Tibial nerve (tissue), 4 donors: Measurements from ENCODE around the gene WDFY3. TPM values are rescaled to one million over a fixed set of nuclear protein-coding genes. Genes with fewer than 3 reads are reported as not detected.
"Not testable (repeated sequence)": the region's sequence is repeated elsewhere in the genome, so short reads cannot be mapped to it uniquely, and the experiment has no call there.

Source experiments
- DNase-seq, 2 donors: peaks; one replicate each; pipeline ENCODE4 v3.0.0-alpha.2; 2019; ENCODE audit warnings: low spot score in 2 of 2
- H3K27ac ChIP-seq, 4 donors: fragments of 200-600 bp; sonication (generic) in 3 of 4; one replicate each; pipeline ENCODE4 v1.5.1; 2017 to 2019; ENCODE audit warnings: mild to moderate bottlenecking in 1 of 4
- H3K27me3 ChIP-seq, 2 donors: fragments of 200-600 bp; sonication (generic) in 1 of 2; one replicate each; pipeline versions ENCODE4 v1.5.1 to v1.6.0; 2017 to 2019
- H3K36me3 ChIP-seq, 3 donors: fragments of 200-600 bp; sonication (generic); one replicate each; pipeline ENCODE4 v1.5.1; 2018 to 2019
- H3K4me1 ChIP-seq, 4 donors: fragments of 200-600 bp; sonication (generic) in 3 of 4; one replicate each; pipeline ENCODE4 v1.5.1; 2017 to 2019
- H3K4me3 ChIP-seq, 4 donors: fragments of 200-600 bp; sonication (generic) in 3 of 4; one replicate each; pipeline ENCODE4 v1.5.1; 2017 to 2019; ENCODE audit warnings: mild to moderate bottlenecking in 1 of 4, moderate library complexity in 1 of 4
- H3K9me3 ChIP-seq, 4 donors: fragments of 200-600 bp; sonication (generic) in 3 of 4; one replicate each; pipeline ENCODE4 v1.5.1; 2017 to 2019
- CTCF ChIP-seq, 5 experiments: fragments of 200-600 bp in 3 of 5; fragments of 450-650 bp in 2 of 5; sonication (generic) in 3 of 5; IDR thresholded peaks; one replicate each; pipeline ENCODE4 v1.5.1; 2016 to 2019; ENCODE audit warnings: antibody characterized with exemption in 5 of 5, mild to moderate bottlenecking in 3 of 5, moderate library complexity in 2 of 5
- EP300 ChIP-seq, 2 donors: sonication (generic); formaldehyde crosslinking; IDR thresholded peaks; one replicate each; pipeline ENCODE4 v1.6.1; 2017; ENCODE audit warnings: antibody characterized with exemption in 2 of 2, mild to moderate bottlenecking in 1 of 2
- POLR2A ChIP-seq, 2 donors: fragments of 450-650 bp; IDR thresholded peaks; one replicate each; pipeline ENCODE4 v1.6.1; 2017; ENCODE audit warnings: antibody characterized with exemption in 2 of 2, mild to moderate bottlenecking in 2 of 2, moderate library complexity in 2 of 2
- WGBS, 2 donors: methylation state at CpG; one replicate each; pipeline ENCODE4 v1.1.5; 2018; 5-methylcytosine and 5-hydroxymethylcytosine counted together
- total RNA-seq, 4 donors: library from RNA; depleted of rRNA; stranded (reverse); fragments of >200 nt; gene quantifications; one replicate each; pipeline ENCODE4 v1.1.0, GENCODE V29; 2016

WDFY3 gene
- total RNA-seq, 4 donors from 2014 or later = 79.4 to 172 (median 116) TPM

- TF ChIP-seq POLR2A (IDR thresholded peaks at IDR 0.05) (no peak), EP300 (IDR thresholded peaks at IDR 0.05) (no peak), CTCF (IDR thresholded peaks at IDR 0.05) (no peak)
These were observed 297.3 kb downstream of the WDFY3 start for GRCh38 chr4:84669201-84669600.

GRCh38 chr4:84666439-84666838 is 300.1 kb downstream of the WDFY3 start:
- TF ChIP-seq POLR2A (IDR thresholded peaks at IDR 0.05) = no peak
- no peak for TF ChIP-seq EP300 (IDR thresholded peaks at IDR 0.05)
- no peak for TF ChIP-seq CTCF (IDR thresholded peaks at IDR 0.05)
- peaks cover 0 to 68% (median 0%) of the 10 kb centered on the region in 3 donors for H3K36me3 ChIP-seq

More at GRCh38 chr4:84669201-84669600, 297.3 kb downstream of the WDFY3 start:
- DNase-seq = no peak
- no peak overlapping the region for H3K4me3 ChIP-seq
- peaks cover 0 to 93% (median 0%) of the 10 kb centered on the region in 3 donors for H3K36me3 ChIP-seq
- H3K9me3 ChIP-seq = peaks cover 0 to 19% (median 0%) of the 10 kb centered on the region in 4 donors
- no peak overlapping the region for H3K27ac ChIP-seq
- WGBS, 2 donors = 90 to 100% methylated on average over 1 of the region's 1 CpG
- H3K27me3 ChIP-seq = no peaks in the 10 kb centered on the region
- no peaks in the 10 kb centered on the region for H3K4me1 ChIP-seq

GRCh38 chr4:84664767-84665166 is 301.7 kb downstream of the WDFY3 start:
- 98% methylated on average over 19 of the region's 19 CpGs; no CpG with 5 or more reads in 1 of the 2 donors for WGBS, 2 donors
- peaks cover 0 to 52% (median 0%) of the 10 kb centered on the region in 3 donors for H3K36me3 ChIP-seq
- DNase-seq = not testable (repeated sequence)

More at GRCh38 chr4:84666439-84666838, 300.1 kb downstream of the WDFY3 start:
- no peak for DNase-seq
- Histone ChIP-seq H3K27ac (no peak overlapping the region), H3K27me3 (no peaks in the 10 kb centered on the region), H3K9me3 (peaks cover 0 to 19% (median 0%) of the 10 kb centered on the region in 4 donors), H3K4me1 (no peaks in the 10 kb centered on the region), H3K4me3 (no peak overlapping the region)
- 70 to 76% methylated on average over 1 of the region's 1 CpG for WGBS, 2 donors

GRCh38 chr4:84661191-84661939 is 305.1 kb downstream of the WDFY3 start:
- H3K27ac ChIP-seq = no peak overlapping the region
- peaks cover 0 to 19% (median 0%) of the 10 kb centered on the region in 3 donors for H3K36me3 ChIP-seq
- no peaks in the 10 kb centered on the region for H3K4me1 ChIP-seq
- no peaks in the 10 kb centered on the region for H3K27me3 ChIP-seq
- no peak for DNase-seq
- H3K9me3 ChIP-seq = peaks cover 0 to 12% (median 0%) of the 10 kb centered on the region in 4 donors
- H3K4me3 ChIP-seq = no peak overlapping the region
- 41 to 43% methylated on average over 4 of the region's 4 CpGs for WGBS, 2 donors
- TF ChIP-seq EP300 (IDR thresholded peaks at IDR 0.05) (no peak), POLR2A (IDR thresholded peaks at IDR 0.05) (no peak), CTCF (IDR thresholded peaks at IDR 0.05) (no peak)

More at GRCh38 chr4:84664767-84665166, 301.7 kb downstream of the WDFY3 start:
- not testable (repeated sequence) for H3K27me3 ChIP-seq, H3K27ac ChIP-seq, H3K4me3 ChIP-seq, H3K4me1 ChIP-seq
- peaks cover 0 to 19% (median 0%) of the 10 kb centered on the region in 4 donors for H3K9me3 ChIP-seq

- Histone ChIP-seq H3K27ac (no peak overlapping the region), H3K9me3 (peaks cover 0 to 4% (median 0%) of the 10 kb centered on the region in 4 donors), H3K4me3 (no peak overlapping the region), H3K4me1 (no peaks in the 10 kb centered on the region), H3K36me3 (peaks cover 0 to 12% (median 0%) of the 10 kb centered on the region in 3 donors), H3K27me3 (no peaks in the 10 kb centered on the region)
- no peak for DNase-seq
- WGBS, 2 donors = 92% methylated on average over 3 of the region's 3 CpGs
- TF ChIP-seq POLR2A (IDR thresholded peaks at IDR 0.05) = no peak
- no peak for TF ChIP-seq CTCF (IDR thresholded peaks at IDR 0.05)
- TF ChIP-seq EP300 (IDR thresholded peaks at IDR 0.05) = no peak
These were observed 305.9 kb downstream of the WDFY3 start for GRCh38 chr4:84660606-84661005.
